ENCODE measurements around the gene SGPL1.

Gene SGPL1

DNA sequence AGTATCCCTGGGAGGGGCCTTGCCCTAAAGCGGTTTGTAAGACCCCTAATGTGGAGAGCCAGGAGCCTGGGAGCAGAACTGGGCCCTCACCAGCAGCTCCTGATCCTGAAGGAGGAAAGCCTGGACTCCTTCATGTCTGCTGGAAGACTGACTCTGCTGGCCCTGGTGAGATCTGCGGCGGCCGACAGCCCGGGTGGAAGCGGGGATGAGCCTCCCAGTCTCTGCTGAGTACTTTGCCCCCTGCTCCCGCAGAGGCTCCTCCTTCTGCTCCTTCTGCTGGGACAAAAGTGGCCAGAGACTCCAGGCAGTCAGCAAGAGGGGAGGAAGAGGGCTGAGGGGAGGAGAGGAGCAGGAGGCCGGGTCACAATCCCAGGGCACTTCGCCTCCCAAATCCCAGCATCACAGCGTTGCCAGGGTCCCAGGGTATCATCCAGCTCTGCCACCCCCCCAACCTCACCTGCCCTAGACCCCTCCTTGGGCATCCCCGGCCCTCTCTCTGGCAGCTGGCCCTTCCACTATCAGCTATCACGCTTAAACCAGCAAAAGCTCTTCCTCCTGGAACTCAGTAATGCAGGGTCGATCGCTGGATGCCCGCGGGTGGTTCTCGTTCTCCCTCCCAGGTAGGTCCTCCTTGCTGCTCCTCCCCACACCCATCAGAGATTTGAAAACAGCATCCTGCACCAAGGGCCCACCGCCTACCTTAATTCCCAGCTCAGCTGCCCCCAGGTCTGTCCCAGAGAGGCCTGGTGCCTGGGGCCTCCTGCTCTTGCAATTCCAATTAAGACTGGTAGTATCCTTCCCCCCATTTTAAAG, 38.5 kb upstream of the SGPL1 start:
- no peak overlapping the region for H3K4me3 ChIP-seq (replicated peaks; ENCODE audit: insufficient read depth, low read length)
- TF ChIP-seq SPI1 (IDR thresholded peaks at IDR 0.05; ENCODE audit: borderline replicate concordance, low read depth) (no peak), GABPA (IDR thresholded peaks at IDR 0.05; ENCODE audit: low read depth) (no peak), CTCF (IDR thresholded peaks at IDR 0.05; ENCODE audit: insufficient read depth, low read length) (no peak), POLR2AphosphoS5 (IDR thresholded peaks at IDR 0.05; ENCODE audit: low read depth) (no peak)
- TF ChIP-seq, protein P1, sequence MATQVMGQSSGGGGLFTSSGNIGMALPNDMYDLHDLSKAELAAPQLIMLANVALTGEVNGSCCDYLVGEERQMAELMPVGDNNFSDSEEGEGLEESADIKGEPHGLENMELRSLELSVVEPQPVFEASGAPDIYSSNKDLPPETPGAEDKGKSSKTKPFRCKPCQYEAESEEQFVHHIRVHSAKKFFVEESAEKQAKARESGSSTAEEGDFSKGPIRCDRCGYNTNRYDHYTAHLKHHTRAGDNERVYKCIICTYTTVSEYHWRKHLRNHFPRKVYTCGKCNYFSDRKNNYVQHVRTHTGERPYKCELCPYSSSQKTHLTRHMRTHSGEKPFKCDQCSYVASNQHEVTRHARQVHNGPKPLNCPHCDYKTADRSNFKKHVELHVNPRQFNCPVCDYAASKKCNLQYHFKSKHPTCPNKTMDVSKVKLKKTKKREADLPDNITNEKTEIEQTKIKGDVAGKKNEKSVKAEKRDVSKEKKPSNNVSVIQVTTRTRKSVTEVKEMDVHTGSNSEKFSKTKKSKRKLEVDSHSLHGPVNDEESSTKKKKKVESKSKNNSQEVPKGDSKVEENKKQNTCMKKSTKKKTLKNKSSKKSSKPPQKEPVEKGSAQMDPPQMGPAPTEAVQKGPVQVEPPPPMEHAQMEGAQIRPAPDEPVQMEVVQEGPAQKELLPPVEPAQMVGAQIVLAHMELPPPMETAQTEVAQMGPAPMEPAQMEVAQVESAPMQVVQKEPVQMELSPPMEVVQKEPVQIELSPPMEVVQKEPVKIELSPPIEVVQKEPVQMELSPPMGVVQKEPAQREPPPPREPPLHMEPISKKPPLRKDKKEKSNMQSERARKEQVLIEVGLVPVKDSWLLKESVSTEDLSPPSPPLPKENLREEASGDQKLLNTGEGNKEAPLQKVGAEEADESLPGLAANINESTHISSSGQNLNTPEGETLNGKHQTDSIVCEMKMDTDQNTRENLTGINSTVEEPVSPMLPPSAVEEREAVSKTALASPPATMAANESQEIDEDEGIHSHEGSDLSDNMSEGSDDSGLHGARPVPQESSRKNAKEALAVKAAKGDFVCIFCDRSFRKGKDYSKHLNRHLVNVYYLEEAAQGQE (IDR thresholded peaks at IDR 0.05; ENCODE audit: insufficient replicate concordance, low read depth) = no peak
- DNase-seq (ENCODE audit: low read depth in 1 of 2, low spot score in 1 of 2) = no peak
- H3K27ac ChIP-seq (replicated peaks) = no peak overlapping the region
- H3K27me3 ChIP-seq (ENCODE audit: insufficient read depth, poor library complexity, severe bottlenecking) = no peaks in the 10 kb centered on the region

- DNase-seq (ENCODE audit: low read depth in 1 of 2, low spot score in 1 of 2) = no peak
- no peak overlapping the region for H3K4me3 ChIP-seq (replicated peaks; ENCODE audit: insufficient read depth, low read length)
- TF ChIP-seq, protein P1 (IDR thresholded peaks at IDR 0.05; ENCODE audit: insufficient replicate concordance, low read depth) = no peak
- no peak for TF ChIP-seq SPI1 (IDR thresholded peaks at IDR 0.05; ENCODE audit: borderline replicate concordance, low read depth)
- TF ChIP-seq POLR2AphosphoS5 (IDR thresholded peaks at IDR 0.05; ENCODE audit: low read depth) = no peak
- TF ChIP-seq GABPA (IDR thresholded peaks at IDR 0.05; ENCODE audit: low read depth) = no peak
- no peak for TF ChIP-seq CTCF (IDR thresholded peaks at IDR 0.05; ENCODE audit: insufficient read depth, low read length)
- H3K27me3 ChIP-seq (ENCODE audit: insufficient read depth, poor library complexity, severe bottlenecking) = no peaks in the 10 kb centered on the region
- no peak overlapping the region for H3K27ac ChIP-seq (replicated peaks)
These were observed 37.4 kb upstream of the SGPL1 start for GRCh38 chr10:70778267-70778924.

DNA sequence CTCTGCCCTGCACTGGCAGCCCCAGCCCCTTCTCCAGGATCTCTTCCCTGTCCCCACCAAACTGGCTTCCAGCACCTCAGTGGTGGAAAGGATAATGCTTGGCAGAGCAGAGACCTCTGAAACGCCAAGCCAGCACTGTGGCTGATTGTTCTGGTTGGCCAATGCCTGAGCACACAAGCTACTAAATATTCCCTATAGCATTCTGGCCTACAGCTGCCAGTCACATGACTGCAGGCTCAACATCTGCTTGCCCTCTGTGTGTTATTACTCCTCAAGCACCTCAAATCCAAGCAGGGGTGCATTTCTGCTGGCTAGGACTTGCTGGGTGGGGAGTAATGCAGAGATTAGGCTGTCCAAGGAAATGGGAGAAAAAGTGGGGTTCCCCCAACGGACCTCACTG, 36.7 kb upstream of the SGPL1 start:
- TF ChIP-seq POLR2AphosphoS5 (IDR thresholded peaks at IDR 0.05; ENCODE audit: low read depth) (no peak), SPI1 (IDR thresholded peaks at IDR 0.05; ENCODE audit: borderline replicate concordance, low read depth) (no peak), GABPA (IDR thresholded peaks at IDR 0.05; ENCODE audit: low read depth) (no peak), CTCF (IDR thresholded peaks at IDR 0.05; ENCODE audit: insufficient read depth, low read length) (no peak)
- TF ChIP-seq, protein P1 (IDR thresholded peaks at IDR 0.05; ENCODE audit: insufficient replicate concordance, low read depth) = no peak
- no peak overlapping the region for H3K27ac ChIP-seq (replicated peaks)
- H3K4me3 ChIP-seq (replicated peaks; ENCODE audit: insufficient read depth, low read length) = no peak overlapping the region
- no peaks in the 10 kb centered on the region for H3K27me3 ChIP-seq (ENCODE audit: insufficient read depth, poor library complexity, severe bottlenecking)
- DNase-seq (ENCODE audit: low read depth in 1 of 2, low spot score in 1 of 2) = no peak
